Stimulated activated CD4-positive, alpha-beta T cell treated with anti-CD3 and anti-CD28 coated beads, TNF-alpha, amount 100 ng/mL, for 24 hours (primary cell): ENCODE results near the gene ELFN1.
"Not testable (repeated sequence)": the region's sequence is repeated elsewhere in the genome, so short reads cannot be mapped to it uniquely, and the experiment has no call there.

Experiments
- DNase-seq, 3 experiments: peaks; one replicate each; pipeline ENCODE4 v3.0.0-alpha.2; 2020; ENCODE audit warnings: low read depth in 3 of 3

The ELFN1 gene

DNA sequence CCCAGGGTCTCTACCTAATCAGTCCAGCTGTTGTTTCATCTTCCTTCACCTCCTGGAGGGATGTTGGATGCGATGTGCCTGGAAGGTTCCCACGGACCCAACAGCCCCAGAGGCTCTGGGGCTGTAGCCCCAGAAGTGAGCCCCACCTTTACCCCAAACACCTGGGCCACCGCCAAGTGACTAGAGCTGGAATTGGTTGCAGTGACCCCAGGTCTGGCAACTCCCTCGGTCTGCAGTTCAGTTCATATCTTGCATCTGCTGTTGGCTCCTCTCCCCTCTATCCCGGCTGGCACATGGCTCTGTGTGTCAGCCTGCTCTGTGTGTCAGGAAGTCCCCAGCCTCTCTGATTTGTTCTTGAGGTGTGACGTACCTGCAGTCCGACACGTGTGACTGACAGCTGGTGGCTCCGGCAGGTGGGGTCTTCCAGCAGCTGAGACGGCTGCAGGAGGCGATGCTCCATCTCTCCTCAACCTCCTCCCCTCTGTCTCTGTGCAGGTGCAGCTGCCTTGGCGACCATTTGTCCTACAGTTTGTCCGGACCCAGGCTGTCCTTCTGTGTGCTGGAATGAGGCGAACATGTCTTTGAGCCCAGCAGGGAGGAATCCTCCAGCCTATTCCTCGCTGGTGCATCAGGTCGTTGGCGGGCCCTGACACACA is 38.6 kb downstream of the ELFN1 start:
- DNase-seq: no peak

DNA sequence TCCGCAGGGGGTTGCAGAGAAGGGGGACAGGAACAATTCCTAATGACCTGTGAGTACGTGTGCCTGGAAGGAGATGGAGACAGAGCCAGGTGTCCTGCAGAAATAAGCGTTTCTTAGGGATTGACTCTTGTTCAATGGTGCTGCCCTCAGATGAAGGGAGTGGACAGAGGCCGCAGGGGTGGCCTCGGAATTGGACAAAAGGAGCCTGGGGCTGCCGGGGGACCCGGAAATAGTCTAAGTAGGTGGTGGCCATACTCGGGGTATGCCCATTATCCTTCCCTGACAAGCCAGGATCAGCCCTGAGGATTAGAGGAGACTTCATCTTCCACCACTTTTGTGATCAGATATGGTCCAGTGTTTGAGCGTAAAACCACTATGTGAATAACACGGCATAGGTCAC is 39.2 kb downstream of the ELFN1 start:
- no peak for DNase-seq

DNA sequence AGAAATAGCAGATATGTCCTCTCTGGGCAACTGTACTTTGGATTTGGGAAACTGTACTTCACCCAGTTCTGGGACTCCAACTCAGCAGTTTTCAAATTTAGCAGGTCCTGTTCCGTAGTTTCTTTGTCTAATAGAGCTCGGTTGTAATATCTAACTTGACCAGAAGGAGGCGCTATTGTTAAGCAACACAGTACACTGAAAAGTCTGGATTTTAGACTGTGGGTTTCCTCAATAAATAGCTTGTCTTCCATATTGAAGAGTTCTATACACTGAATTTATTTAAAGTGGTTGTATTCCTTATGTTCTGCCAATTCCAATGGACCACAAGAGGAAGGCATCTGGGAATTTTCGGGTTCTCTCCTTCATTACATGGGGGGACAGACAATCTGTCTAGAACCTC is 39.8 kb downstream of the ELFN1 start:
- no peak for DNase-seq

DNA sequence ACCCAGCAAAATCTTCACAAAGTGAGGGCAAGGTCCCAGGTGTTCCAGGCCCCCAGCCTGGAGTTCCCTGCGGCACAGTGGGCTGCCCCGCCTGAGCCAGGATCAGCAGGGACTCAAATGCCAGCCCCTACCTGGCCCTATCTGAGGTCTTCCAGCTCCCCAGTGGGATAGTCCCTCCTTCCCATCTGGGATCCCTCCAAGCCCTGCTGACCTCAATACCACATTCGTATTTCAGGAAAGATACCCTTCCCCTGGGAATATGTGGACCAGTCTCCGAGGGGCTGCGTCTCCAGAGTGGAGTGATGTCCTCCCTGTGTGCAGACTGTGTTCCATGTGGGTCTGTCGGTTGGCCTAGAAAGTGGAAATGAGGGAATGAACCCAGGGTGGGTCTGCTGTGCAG is 40.9 kb downstream of the ELFN1 start:
- DNase-seq: no peak

DNA sequence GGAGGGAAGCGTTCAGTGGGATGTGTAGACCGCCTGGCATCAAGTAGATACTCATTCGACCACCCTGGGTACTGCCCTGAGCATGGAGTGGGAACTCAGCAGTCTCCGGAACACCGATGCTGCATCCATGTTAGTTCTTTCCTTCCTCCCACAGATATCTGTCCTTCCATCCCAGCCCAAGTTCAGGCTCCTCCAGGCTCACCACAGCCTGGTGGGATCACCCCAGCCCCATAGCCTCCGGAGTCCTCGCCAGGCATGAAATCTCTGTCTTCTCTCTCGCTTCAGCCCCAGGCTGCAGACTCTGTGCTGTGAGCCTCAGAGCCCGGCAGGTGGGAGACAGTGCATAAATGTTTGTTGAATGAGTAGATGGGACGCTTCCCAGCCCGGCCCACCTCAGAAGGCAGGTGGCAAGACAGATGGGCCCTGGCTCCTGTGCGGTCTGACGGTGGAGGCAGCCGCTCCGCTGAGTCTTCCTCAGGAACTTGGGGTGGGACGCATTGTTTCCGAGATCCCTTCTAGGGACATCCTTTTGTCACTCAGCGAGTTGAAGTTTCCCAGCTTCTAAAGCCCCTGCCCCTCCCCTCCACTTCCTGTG is 42.9 kb downstream of the ELFN1 start:
- DNase-seq: no peak

DNA sequence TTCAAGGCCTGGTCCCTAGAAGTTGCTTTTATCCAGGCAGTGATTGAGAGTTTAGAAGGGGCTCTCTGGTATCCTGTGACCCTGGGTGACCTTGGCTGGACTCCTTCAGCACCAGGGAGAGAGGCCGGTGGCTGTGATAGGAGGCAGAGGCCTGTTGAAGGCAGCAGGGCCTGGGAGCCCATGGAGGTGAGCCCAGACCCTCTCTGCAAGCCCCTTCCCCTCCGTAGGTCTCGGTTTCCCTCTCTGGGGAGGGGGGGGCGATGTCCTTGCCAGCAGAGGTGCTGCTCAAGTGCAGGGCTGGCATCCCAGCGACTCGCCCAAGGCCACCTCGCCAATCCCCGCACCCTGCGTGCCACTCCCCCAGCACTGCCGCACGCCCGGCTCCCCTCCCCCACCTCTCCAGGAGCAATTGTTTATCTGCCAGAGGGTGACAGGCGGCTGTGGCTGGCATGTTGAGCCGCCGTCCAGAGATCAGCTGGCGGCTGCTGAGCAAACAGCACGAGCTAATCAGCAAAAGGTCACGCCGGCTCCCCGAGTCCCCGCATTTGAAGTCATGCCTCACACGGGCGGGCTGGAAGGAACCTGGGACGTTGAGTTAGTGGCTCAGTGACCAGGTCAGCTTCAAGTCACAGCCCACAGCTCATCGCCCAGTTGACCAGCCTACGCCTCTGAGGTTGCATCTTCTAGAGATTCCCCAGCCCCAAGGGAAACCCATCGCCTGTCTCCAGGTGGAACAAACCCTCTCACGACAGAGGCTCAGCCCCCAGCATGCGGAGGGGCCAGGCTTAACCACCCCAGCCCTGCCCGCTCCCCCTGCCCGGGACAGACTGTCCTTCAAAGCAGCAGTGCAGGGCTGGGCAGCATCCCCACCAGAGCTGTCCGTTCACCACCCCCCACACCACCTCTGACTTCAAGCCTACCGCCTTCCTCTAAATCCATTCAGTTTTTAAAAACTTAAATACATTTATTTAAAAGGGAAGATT is 43.7 kb downstream of the ELFN1 start:
- no peak for DNase-seq

DNA sequence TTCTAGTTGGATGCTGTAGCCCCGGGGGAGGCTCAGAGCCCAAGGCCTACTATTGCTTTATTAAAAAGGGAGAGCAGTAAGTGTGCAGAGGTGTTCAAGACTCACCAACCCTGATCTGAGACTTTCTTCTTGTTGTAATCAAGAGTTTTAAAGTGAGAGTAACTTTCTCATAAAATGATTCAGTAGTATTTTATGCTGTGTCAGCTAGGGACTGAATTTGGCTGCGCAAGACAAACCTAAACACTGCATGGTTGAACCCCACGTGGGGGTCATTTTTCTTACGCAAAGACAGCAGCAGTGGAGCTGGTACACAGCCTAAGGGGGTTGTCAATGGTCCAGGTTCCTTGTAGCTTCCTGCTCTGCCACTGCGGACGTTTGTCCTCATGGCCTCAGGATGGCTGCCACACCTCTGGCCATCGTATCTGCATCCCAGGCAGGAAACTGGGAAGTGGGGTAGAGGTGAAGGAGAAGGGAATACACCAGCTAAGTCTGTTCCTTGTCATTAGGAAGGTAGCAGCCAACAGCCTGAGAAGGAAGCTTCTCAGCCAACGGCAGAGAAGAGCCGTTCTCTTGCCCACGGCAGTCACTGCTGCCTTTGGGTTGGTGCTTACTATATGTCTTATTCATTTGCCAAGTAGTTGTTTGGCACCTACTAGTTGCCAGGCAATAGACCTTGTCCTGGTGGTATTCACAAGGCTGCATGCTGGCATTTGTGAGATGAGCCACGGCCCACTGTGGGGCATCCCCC is 44.7 kb downstream of the ELFN1 start:
- no peak for DNase-seq

DNA sequence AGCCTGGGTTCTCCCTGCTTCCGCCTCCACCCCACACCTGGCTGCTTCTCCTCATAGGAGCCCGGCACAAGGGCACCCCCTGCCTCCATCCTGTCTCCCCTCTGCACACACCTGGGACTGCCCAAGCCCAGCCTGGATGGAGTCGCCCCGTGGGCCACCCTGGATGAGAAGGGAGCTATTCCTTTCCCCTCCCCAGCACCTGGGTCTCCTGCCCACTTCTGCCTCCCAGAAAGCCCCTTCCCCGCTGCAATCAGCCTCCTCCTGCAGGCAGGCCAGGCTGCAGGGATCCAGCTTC is 45.2 kb downstream of the ELFN1 start:
- DNase-seq: no peak

DNA sequence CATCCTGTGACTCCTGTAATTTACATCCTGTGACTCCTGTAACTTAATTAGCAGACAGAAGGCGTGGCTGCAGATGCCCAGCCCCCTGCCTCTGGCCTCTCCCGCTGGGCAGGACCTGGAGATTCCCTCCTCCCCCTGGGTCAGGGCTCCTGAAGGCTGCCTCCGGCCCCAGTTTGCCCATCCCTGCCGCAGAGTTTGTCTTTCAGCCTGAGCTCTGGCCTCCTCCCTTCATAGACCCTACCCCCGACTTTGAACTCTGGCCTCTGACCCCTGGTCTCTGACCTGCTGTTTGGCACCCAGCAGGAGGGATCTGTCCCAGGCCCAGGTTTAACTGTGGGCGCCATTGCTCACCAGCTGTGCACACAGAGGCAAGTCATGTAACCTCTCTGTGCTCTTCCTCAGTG is 45.6 kb downstream of the ELFN1 start:
- DNase-seq: no peak

DNA sequence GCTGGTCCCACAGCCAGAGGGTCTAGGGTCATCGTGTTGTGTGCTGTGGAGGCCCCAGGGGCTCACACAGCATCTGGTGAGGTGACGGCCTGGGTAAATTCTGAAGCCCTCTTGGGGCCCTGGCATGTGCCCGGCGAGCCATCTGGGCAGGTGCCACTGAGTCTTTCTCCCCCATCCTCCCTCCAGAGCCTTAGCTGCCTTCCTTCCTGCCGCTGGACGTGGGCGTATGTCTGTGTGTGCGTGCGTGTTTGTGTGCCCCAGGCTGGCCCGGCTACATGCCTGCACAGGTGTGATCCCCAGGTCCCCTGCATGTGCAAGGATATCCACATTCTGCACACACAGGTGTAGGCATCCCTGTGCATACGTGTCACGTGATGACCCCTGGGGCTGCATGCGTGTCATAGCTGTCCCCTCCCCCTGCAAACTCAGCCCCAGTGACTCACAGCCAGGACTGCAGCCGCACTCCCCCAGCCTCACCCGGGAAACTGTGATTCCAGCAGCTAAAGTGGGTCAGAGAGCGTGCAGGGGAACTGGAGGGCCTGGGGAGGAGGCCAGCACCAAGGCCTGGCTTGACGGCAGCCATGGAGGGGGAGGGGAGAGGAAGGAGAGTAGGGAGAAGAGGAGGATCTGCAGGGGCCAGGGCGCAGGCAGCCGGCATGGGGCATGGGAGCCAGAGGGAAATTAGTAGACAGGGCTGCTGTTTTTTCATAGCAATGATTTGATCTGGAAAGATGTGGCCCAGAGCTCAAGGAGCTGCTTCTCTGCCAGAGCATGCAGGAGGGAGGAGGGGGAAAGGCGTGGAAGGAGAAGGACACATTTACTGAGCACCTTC is 46.4 kb downstream of the ELFN1 start:
- DNase-seq: no peak

DNA sequence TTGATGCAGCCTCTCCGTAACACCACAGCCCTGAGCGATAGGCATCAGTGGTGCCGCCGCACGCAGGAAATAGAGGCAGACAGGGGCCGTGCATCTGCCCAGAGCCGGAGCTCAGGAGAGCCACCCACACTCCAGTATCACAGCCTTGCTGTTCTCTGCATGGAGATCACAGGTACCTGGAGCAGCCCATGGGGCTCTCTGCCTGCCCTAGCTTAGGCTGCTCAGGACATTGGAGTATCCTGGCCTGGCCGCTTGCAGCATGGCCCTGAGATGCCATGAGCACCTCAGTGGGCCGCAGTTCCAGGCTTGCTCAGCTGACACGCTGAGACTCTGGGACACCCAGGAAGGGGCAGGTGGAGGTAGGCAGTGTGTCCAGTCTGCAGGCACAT is 47.0 kb downstream of the ELFN1 start:
- DNase-seq: no peak

DNA sequence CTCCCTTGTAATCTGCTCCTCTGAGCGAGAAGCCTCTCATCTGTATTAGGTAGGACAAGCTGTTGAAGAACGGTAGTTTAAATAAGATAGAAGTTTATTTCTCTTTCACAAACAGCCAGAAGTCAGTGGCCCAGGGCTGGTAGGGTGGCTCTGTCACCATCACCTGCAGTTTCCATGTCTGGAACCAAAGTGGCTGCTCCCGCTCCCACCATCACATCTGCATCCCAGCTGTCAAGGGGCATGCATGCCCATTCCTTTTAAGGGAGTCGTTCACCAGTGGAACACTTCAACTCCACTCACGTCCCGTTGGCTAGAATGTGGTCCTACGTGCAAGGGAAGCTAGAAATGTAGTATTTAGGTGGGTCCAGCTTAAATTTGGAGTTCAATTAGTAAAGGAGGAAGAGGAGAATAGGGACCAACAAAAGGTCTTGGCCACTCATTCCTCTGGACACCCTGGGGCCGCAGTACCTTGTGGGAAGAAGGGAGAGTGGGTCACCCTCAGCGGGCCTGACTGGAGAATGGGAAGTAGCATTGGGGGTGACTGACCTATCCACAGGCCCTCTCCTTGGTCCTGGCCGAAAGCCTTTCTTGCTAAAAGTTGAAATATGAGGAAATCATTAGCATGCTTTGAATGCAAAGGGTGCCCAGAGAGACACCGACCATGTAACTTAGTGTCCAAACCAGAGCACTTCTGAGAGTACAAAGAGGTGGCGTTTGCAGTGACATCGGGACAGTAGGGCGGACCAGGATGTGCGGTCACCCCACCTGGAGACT is 48.0 kb downstream of the ELFN1 start:
- no peak for DNase-seq

DNA sequence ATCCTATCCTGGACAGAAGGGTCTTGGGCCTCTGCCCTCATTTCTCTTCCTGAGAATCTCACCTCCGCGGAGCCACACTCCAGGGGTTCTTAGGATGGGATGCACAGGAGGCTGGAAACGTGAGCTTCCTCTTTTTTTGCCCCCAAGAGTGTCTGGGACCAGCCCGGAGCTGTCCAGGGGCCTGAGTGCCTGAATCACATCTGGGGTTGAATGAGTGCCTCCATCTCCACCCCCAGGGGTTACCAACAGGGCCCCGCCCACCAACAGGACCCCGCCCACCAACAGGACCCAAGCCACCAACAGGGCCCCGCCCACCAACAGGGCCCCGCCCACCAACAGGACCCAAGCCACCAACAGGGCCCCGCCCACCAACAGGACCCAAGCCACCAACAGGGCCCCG is 48.8 kb downstream of the ELFN1 start:
- not testable (repeated sequence) for DNase-seq

DNA sequence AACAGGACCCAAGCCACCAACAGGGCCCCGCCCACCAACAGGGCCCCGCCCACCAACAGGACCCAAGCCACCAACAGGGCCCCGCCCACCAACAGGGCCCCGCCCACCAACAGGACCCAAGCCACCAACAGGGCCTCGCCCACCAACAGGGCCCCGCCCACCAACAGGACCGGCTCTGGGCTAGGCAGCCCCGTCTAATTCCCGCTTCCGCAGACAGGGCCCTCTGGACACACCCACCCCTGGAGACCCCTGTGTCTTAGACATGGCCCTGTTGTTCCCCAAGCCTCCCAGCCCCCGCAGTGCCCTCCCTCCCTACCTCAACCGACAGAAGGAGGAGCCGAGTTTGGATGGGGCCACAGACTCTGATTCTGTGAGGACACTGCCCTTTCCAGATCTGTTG is 49.2 kb downstream of the ELFN1 start:
- not testable (repeated sequence) for DNase-seq

DNA sequence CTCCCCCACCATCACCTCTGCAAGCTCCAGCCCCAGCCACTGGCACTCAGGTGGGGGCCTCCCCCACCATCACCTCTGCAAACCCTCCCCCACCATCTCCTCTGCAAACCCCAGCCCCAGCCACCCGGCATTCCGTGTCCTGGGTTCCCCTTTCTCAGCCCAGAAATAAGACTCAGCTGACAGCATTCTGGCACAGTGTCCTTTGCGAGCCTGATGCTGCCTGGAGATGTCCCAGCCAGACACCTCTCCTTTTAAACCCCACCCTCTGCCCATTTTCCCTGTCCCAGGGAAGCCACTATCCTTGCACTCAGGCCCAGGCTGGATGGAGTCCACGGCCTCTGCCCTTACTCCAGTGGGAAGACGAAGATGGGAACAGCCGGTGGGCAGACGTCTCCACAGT is 49.8 kb downstream of the ELFN1 start:
- no peak for DNase-seq

DNA sequence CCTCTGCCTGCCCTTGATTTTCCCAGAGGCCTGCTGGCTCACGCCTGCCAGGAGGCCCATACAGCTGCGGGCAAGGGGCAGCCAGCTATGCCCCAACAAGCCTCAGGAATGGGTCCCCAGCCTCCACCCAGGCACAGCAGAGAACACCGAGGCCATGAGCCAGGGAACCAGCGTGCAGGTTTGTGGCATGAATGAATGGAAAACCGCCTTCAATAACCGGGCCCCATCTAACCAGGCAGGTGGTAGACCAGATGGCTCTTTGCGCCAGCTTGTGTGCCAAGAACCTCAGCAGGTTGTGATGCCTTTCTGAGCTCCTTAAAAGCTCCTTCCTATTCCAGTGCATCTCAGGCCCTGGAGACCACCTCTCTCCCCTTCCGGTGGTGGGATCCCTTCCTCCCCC is 50.2 kb downstream of the ELFN1 start:
- no peak for DNase-seq

DNA sequence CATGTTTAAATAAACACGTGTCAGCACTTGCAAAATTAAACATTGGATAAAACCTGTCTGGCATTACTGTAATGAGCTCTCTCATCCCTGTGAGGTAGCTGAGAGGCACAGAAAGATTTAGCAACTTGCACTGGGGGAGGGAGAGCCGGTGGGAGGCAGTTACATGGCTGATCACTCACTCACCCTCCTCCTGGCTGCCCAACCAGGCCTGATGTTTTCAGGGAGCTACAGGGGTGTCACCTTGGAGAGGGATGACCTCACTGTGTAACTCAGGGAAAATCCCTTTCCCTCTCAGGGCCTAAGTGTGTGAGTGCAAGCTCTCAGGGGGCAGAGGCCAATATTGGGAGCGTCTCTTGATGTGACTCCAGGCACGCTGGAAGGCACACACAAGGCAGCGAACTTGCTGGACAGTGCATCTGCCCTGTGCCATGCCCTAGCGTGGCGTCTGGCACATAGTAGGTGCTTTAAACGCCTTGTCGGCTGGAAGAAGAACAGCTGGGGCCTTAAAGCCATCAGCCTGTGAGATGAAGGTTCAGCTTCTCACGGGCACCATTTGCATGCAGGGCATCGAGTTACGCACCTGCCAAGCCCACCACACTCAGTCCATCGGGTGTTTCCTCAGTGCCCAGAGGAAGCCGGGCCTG is 51.1 kb downstream of the ELFN1 start:
- no peak for DNase-seq

DNA sequence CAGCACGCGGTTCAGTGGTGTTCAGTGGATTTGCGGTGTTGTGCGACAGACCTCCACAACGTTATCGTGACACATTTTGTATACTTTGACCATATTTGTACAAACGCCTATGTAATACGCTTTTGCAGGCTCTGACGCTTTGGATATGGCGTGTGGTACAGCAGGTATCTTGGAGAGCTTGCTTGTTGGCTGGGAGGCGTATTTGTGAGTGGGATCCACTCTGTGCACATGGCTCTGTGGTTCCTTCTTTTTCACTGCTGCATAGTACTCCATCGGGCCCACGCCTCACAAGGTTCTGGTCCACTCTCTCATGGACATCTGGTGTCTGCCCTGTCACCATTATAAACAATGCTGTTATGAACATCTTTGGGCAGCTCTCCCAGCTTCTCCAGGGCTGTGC is 53.2 kb downstream of the ELFN1 start:
- DNase-seq: no peak

DNA sequence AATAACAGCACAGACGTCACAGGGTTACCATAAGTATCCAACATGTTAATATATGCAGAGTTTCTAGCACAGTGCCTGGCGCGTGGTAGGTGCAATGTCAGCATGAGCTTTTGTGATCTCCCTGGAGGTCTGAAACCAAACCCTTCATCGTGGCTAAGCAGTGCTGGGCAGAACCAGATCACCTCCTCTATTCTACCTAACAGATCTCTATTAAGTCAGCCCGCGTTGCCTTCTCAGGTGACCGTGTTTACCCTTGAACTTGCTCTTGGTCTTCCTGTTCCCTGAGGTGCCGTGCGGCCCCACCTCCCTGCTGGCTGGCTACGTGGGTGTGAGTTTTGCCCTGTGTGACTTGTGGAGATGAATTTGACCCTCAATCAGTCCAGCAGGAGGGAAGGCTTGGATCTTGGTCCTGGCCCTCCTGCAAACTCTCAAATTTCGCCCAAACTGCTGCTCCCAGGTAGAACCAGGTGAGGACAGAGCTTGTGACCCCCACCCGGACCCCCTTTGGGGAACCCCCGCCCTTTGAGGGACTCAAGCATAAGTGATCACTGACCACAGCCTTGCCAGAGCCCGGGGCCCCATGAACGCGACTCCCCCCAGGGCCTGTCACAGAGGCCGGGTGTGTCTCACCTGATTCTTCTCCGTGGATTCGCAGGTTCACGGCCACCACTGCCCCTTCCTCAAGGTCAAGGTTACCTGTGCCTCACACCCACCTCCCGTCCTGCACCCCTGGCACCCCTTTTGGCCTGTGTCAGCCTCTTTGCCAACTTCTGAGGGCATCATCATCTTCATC is 54.2 kb downstream of the ELFN1 start:
- no peak for DNase-seq
